ENCODE measurements around the gene PBRM1. TPM values are rescaled to one million over a fixed set of nuclear protein-coding genes. Genes with fewer than 3 reads are reported as not detected.

Gene PBRM1
- total RNA-seq, 1 experiment from 2014 or later = 42.8 TPM

DNA sequence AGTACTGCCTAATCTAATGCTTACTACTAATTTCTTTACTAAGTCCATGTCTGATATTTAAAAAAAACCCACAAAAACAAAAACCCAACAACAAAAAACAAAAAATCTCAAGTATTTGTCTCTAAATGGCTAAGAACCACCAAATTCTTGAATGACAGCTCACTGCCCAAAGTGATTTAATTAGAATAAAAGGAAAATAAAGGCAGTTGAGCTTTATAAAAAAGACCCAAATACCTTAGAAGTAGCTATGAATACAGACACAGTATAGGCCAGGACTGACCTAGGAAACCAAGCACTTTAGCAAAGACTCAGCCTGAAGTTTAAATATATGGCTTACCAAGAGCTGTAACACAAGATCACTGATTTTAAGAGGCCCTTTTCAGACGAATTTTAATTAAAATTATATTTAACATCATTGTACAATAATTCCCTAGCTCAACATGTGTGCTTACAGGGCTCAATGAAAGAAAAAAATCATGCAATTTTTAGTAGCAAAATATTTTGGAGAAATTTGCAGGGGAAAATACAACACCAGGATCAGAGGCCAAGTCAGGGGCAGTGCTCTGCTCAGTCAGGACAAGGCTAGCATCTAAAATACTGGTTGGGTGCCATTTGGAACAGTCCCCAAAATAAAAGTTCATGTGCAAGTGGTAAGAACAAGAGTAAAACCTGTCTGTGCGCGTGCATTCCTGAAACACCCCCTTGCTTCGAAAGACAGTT lies 124.5 kb downstream of the PBRM1 start:
- no peaks in the 10 kb centered on the region for H3K9me2 ChIP-seq (ENCODE audit: insufficient read depth)
- ChIA-PET POLR2A (ENCODE audit: unreplicated experiment) (interaction anchor here (0.6 kb wide), 1 partner anchor 89 kb away, joined by 4 read pairs; no protein-coding TSS in a partner anchor), CTCF (interaction anchor here (0.6 kb wide), 2 partner anchors 48 to 101 kb away, joined by 4 to 5 read pairs; no protein-coding TSS in a partner anchor)
- H3K79me2 ChIP-seq (ENCODE audit: low read depth) = no peaks in the 10 kb centered on the region
- no peaks in the 10 kb centered on the region for H3K27me3 ChIP-seq (ENCODE audit: insufficient read depth, low read depth)
- H3K9me3 ChIP-seq (ENCODE audit: insufficient read depth, low read depth) = no peaks in the 10 kb centered on the region
- no peak overlapping the region for H3K4me2 ChIP-seq
- BruUV-seq (replicated peaks) = no TSS peak
- no peak for DNase-seq
- no peak overlapping the region for H3K4me3 ChIP-seq
- H3K36me3 ChIP-seq (ENCODE audit: low read depth) = no peaks in the 10 kb centered on the region; the same call in 1 of the 2 replicates
- no peak overlapping the region for H2AFZ ChIP-seq
- TF ChIP-seq EZH2 (IDR thresholded peaks at IDR 0.05; ENCODE audit: low read depth) = no peak
- TF ChIP-seq, protein P1, sequence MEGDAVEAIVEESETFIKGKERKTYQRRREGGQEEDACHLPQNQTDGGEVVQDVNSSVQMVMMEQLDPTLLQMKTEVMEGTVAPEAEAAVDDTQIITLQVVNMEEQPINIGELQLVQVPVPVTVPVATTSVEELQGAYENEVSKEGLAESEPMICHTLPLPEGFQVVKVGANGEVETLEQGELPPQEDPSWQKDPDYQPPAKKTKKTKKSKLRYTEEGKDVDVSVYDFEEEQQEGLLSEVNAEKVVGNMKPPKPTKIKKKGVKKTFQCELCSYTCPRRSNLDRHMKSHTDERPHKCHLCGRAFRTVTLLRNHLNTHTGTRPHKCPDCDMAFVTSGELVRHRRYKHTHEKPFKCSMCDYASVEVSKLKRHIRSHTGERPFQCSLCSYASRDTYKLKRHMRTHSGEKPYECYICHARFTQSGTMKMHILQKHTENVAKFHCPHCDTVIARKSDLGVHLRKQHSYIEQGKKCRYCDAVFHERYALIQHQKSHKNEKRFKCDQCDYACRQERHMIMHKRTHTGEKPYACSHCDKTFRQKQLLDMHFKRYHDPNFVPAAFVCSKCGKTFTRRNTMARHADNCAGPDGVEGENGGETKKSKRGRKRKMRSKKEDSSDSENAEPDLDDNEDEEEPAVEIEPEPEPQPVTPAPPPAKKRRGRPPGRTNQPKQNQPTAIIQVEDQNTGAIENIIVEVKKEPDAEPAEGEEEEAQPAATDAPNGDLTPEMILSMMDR (conservative IDR thresholded peaks at IDR 0.05) = no peak
- intact Hi-C loops (cut with micrococcal nuclease; ENCODE audit: unreplicated experiment) = no loop called here
- H3K27ac ChIP-seq = no peak overlapping the region
- no peaks in the 10 kb centered on the region for H3K4me1 ChIP-seq (replicated peaks; ENCODE audit: insufficient read depth)
- no peaks in the 10 kb centered on the region for H4K20me1 ChIP-seq (ENCODE audit: insufficient read depth)
- H3F3A ChIP-seq (ENCODE audit: insufficient read depth, low read depth) = no peaks in the 10 kb centered on the region

- TF ChIP-seq, protein P1 (conservative IDR thresholded peaks at IDR 0.05) = no peak
- no peak for TF ChIP-seq EZH2 (IDR thresholded peaks at IDR 0.05; ENCODE audit: low read depth)
Measured at GRCh38 chr3:52558436-52558835, 127.3 kb downstream of the PBRM1 start.

GRCh38 chr3:52557011-52557960 lies 128.4 kb downstream of the PBRM1 start:
- Histone ChIP-seq H3K4me2 (no peak overlapping the region), H3K9me2 (ENCODE audit: insufficient read depth) (no peaks in the 10 kb centered on the region), H3K9me3 (ENCODE audit: insufficient read depth, low read depth) (no peaks in the 10 kb centered on the region), H3K36me3 (ENCODE audit: low read depth) (no peaks in the 10 kb centered on the region; the same call in 1 of the 2 replicates), H3K27me3 (ENCODE audit: insufficient read depth, low read depth) (no peaks in the 10 kb centered on the region), H3K79me2 (ENCODE audit: low read depth) (no peaks in the 10 kb centered on the region), H3K27ac (no peak overlapping the region), H3K4me3 (no peak overlapping the region), H3K4me1 (replicated peaks; ENCODE audit: insufficient read depth) (no peaks in the 10 kb centered on the region), H4K20me1 (ENCODE audit: insufficient read depth) (no peaks in the 10 kb centered on the region), H2AFZ (no peak overlapping the region), H3F3A (ENCODE audit: insufficient read depth, low read depth) (no peaks in the 10 kb centered on the region; the same call in 1 of the 2 replicates)
- ChIA-PET POLR2A (ENCODE audit: unreplicated experiment) (interaction anchor here (0.6 kb wide), 1 partner anchor 46 kb away, joined by 3 read pairs; no protein-coding TSS in a partner anchor), CTCF (no interaction called here)
- TF ChIP-seq, protein P1 (conservative IDR thresholded peaks at IDR 0.05) = no peak
- no peak for TF ChIP-seq EZH2 (IDR thresholded peaks at IDR 0.05; ENCODE audit: low read depth)
- intact Hi-C loops (cut with micrococcal nuclease; ENCODE audit: unreplicated experiment) = no loop called here
- BruUV-seq (replicated peaks) = no TSS peak
- no peak for DNase-seq

More at GRCh38 chr3:52558436-52558835, 127.3 kb downstream of the PBRM1 start:
- Histone ChIP-seq H3K36me3 (ENCODE audit: low read depth) (no peaks in the 10 kb centered on the region; the same call in 1 of the 2 replicates), H3K4me1 (replicated peaks; ENCODE audit: insufficient read depth) (no peaks in the 10 kb centered on the region), H2AFZ (no peak overlapping the region), H3K4me3 (no peak overlapping the region), H3K4me2 (no peak overlapping the region), H3K79me2 (ENCODE audit: low read depth) (no peaks in the 10 kb centered on the region), H4K20me1 (ENCODE audit: insufficient read depth) (no peaks in the 10 kb centered on the region), H3K9me2 (ENCODE audit: insufficient read depth) (no peaks in the 10 kb centered on the region), H3F3A (ENCODE audit: insufficient read depth, low read depth) (no peaks in the 10 kb centered on the region), H3K27ac (no peak overlapping the region), H3K9me3 (ENCODE audit: insufficient read depth, low read depth) (no peaks in the 10 kb centered on the region), H3K27me3 (ENCODE audit: insufficient read depth, low read depth) (no peaks in the 10 kb centered on the region)
- DNase-seq = no peak
- CTCF ChIA-PET = no interaction called here
- POLR2A ChIA-PET (ENCODE audit: unreplicated experiment) = interaction anchor here (0.6 to 0.7 kb wide), 2 partner anchors 22 to 47 kb away, joined by 3 read pairs; no protein-coding TSS in a partner anchor
- BruUV-seq (replicated peaks) = no TSS peak
- intact Hi-C loops (cut with micrococcal nuclease; ENCODE audit: unreplicated experiment) = no loop called here
